HUES6 (cell line): ENCODE measurements around the gene IGHMBP2.

Experiments used
- H3K27ac ChIP-seq: 2 replicates; pipeline ENCODE4 v1.7.0; 2013; ENCODE audit warnings: low read depth, mild to moderate bottlenecking, low read length, inconsistent platforms
- H3K27me3 ChIP-seq: 2 replicates; pipeline ENCODE4 v1.6.1; 2013; ENCODE audit warnings: low read length; ENCODE audit not compliant: control insufficient read depth, insufficient read depth
- H3K36me3 ChIP-seq: 2 replicates; pipeline ENCODE4 v1.6.1; 2013; ENCODE audit warnings: low read length; ENCODE audit not compliant: control insufficient read depth, insufficient read depth
- H3K4me1 ChIP-seq: 2 replicates; pipeline ENCODE4 v1.6.1; 2013; ENCODE audit warnings: low read length; ENCODE audit not compliant: control insufficient read depth, insufficient read depth
- H3K4me3 ChIP-seq: 2 replicates; pipeline ENCODE4 v1.5.1; 2013; ENCODE audit warnings: low read depth, low read length
- H3K9ac ChIP-seq: one replicate; pipeline ENCODE4 v1.6.1; 2013; ENCODE audit warnings: mild to moderate bottlenecking, low read length
- H3K9me3 ChIP-seq: 2 replicates; pipeline ENCODE4 v1.6.1; 2013; ENCODE audit warnings: low read depth, low read length; ENCODE audit not compliant: control insufficient read depth, insufficient read depth

The IGHMBP2 gene

DNA sequence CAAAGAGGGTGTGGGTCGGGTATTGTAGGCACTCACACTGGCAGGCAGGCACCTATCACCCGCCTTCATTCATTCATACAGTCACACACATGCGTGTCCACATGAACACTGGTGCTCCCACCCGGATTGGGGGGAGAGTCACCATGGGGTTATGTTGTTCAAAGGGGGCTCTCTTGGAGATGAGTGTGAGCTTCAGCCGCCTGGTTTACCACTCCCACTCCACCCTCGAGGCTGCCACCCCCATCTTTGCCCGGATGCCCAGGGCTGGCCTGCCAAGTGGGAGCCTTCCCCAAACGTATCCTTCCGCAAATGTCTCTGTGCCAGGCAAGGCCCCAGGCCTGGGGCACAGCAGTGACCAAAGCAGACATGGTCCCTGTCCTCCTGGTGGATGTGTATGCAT is 54.5 kb downstream of the IGHMBP2 start:
- no peak overlapping the region for H3K4me3 ChIP-seq
- H3K27ac ChIP-seq, result no peak overlapping the region
- no peak overlapping the region for H3K9ac ChIP-seq
- no peaks in the 10 kb centered on the region for H3K36me3 ChIP-seq
- H3K27me3 ChIP-seq, result no peaks in the 10 kb centered on the region
- peaks cover 8% of the 10 kb centered on the region; the same call in 1 of the 2 replicates for H3K4me1 ChIP-seq
- H3K9me3 ChIP-seq, result no peaks in the 10 kb centered on the region

DNA sequence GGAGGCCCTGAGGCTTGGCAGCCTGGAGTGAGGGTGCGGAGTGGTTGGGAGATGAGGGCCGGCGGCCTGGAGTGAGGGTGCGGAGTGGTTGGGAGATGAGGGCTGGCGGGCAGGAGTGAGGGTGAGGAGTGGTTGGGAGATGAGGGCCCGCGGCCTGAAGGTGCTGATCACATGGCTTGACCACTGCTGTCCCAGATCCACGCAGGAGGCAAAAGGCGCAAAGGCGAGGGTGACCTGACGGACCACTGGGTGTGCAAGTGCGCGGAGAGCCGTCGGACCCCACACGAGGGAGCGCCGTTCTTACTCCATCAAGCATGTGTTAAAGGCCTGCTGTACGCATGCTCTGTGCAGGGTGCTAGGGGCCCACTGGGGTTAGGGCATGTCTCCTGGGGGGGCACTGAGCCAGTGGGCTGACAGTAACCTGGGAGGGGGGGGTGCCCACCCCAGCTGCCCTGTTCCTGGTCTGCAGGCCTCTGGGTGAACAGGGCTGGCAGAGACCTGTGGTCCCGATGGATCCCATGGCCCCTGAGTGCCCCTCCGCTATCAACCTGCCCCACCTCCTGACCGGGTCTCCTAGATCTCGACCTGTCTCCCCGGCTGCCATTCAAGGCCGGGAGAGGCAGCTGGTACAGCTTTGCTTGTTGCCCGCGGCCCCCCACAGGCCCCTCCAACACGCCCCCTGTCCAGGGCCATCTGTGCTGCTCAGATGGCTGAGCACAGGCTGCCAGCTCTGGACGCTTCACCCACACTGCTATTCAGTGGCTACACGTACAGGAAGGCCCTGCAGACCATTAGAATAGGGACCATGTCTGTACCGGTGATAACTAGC is 56.0 kb downstream of the IGHMBP2 start:
- H3K4me3 ChIP-seq, result no peak overlapping the region
- peaks cover 8% of the 10 kb centered on the region; the same call in 1 of the 2 replicates for H3K4me1 ChIP-seq
- no peak overlapping the region for H3K9ac ChIP-seq
- no peak overlapping the region for H3K27ac ChIP-seq
- no peaks in the 10 kb centered on the region for H3K27me3 ChIP-seq
- peaks cover 5% of the 10 kb centered on the region; the same call in 1 of the 2 replicates for H3K9me3 ChIP-seq
- H3K36me3 ChIP-seq, result no peaks in the 10 kb centered on the region

DNA sequence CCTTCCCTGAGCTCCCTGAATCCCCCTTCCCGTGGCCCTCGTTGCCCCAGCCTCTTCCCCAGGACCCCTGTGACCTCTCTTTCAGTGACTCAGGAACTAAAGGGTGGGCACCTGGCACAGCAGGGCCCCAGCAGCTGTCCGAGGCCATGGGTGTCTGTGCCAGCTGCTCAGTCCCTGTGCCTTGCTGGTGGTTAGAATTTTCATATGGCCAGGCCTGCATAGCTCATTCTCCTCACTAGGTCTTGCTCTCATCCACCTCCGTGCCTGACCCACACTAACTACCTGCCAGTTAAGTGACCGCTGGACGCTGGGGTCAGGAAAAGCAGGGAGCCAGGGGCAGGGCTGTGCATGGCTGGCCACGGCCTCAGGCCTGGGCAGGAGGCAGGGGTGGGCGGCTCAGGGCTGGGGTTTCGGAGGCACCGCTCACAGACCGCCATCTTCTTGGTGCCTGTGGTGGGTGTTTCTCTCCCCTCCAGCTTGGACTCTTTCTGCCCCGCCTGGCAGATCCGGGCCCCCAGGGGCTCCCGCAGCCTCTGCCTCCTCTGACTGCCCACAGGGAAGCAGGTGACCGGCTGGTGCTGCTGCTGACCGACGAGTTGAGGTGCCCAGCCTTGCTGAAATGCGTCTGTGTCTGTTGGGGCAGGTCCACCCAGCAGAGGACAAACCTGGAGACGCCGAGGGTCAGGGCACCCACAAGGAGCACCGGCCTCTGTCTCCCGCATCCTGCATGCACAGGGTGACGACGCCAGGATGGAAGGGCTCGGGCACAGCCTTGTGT is 56.8 kb downstream of the IGHMBP2 start:
- Histone ChIP-seq H3K27ac (no peak overlapping the region), H3K4me3 (no peak overlapping the region), H3K4me1 (peaks cover 2% of the 10 kb centered on the region; the same call in 1 of the 2 replicates), H3K36me3 (no peaks in the 10 kb centered on the region), H3K27me3 (no peaks in the 10 kb centered on the region), H3K9ac (no peak overlapping the region), H3K9me3 (peaks cover 5% of the 10 kb centered on the region; the same call in 1 of the 2 replicates)

DNA sequence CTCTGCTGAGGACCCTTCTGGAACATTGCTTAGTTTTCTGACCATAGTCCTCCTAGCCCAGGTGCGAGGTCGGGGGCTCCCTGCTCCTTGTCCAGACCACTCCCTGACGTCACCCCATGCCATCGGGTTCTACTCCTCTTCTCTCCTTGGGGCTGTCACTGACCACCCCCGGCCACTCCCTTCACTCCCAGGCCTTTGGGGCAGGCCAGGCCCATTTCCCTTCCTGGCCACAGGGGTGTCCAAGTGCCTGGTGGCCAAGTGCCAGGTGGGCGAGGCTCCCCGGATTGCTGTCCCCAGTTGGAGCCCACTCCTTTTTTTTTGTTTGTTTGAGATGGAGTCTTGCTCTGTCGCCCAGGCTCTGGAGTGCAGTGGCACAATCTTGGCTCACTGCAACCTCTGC is 57.6 kb downstream of the IGHMBP2 start:
- Histone ChIP-seq H3K4me1 (no peaks in the 10 kb centered on the region), H3K27ac (no peak overlapping the region), H3K4me3 (no peak overlapping the region), H3K9me3 (peaks cover 5% of the 10 kb centered on the region; the same call in 1 of the 2 replicates), H3K27me3 (no peaks in the 10 kb centered on the region), H3K9ac (no peak overlapping the region), H3K36me3 (no peaks in the 10 kb centered on the region)

DNA sequence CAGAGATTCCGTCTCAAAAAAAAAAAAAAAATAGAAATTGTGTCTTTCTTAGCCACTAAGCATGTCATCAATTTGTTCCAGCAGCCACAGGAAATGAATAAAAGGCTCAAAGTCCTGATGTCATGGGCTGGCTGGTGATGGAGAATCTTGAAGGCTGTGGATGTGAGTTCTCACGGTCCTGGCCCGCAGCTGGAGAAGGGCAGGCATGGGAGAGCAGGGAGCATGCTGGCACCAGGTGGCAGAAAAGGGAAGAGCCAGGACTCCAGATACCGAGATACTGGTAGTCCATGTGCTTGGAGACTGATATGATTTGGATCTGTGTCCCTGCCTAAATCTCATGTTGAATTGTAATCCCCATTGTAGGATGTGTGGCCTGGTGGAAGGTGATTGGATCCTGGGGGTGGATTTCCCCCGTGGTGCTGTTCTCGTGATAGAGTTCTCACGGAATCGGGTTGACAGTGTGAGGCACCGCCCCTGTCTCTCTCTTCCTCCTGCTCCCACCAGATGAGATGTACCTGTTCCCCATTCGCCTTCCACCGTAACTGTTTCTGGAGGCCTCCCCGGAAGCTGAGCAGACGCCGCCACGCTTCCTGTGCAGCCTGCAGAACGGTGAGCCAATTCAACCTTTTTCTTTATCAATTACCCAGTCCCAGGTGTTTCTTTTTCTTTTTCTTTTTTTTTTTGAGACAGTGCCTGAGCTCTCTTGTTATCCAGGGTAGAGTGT is 59.0 kb downstream of the IGHMBP2 start:
- H3K27ac ChIP-seq, result no peak overlapping the region
- peaks cover 5% of the 10 kb centered on the region; the same call in 1 of the 2 replicates for H3K9me3 ChIP-seq
- H3K27me3 ChIP-seq, result no peaks in the 10 kb centered on the region
- H3K4me1 ChIP-seq, result no peaks in the 10 kb centered on the region
- no peak overlapping the region for H3K4me3 ChIP-seq
- H3K9ac ChIP-seq, result no peak overlapping the region
- no peaks in the 10 kb centered on the region for H3K36me3 ChIP-seq

DNA sequence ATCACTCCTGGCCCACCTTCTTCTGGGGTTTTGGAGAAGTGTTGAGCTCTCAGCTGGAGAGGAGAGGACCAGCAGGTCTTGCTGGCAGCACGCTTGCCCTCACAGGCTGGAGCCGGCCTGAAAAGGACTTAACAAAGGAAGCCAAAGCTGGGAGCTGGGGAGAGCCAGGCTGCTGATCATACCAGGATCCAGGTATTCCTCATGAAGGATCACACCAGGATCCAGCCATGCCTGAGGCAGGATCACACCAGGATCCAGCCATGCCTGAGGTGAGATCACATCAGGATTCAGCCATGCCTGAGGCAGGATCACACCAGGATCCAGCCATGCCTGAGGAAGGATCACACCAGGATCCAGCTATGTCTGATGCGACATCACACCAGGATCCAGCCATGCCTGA is 60.1 kb downstream of the IGHMBP2 start:
- H3K9ac ChIP-seq, result no peak overlapping the region
- no peaks in the 10 kb centered on the region for H3K36me3 ChIP-seq
- H3K9me3 ChIP-seq, result peaks cover 5% of the 10 kb centered on the region; the same call in 1 of the 2 replicates
- no peak overlapping the region for H3K4me3 ChIP-seq
- no peaks in the 10 kb centered on the region for H3K27me3 ChIP-seq
- peaks cover 2% of the 10 kb centered on the region; the same call in 1 of the 2 replicates for H3K4me1 ChIP-seq
- no peak overlapping the region for H3K27ac ChIP-seq

DNA sequence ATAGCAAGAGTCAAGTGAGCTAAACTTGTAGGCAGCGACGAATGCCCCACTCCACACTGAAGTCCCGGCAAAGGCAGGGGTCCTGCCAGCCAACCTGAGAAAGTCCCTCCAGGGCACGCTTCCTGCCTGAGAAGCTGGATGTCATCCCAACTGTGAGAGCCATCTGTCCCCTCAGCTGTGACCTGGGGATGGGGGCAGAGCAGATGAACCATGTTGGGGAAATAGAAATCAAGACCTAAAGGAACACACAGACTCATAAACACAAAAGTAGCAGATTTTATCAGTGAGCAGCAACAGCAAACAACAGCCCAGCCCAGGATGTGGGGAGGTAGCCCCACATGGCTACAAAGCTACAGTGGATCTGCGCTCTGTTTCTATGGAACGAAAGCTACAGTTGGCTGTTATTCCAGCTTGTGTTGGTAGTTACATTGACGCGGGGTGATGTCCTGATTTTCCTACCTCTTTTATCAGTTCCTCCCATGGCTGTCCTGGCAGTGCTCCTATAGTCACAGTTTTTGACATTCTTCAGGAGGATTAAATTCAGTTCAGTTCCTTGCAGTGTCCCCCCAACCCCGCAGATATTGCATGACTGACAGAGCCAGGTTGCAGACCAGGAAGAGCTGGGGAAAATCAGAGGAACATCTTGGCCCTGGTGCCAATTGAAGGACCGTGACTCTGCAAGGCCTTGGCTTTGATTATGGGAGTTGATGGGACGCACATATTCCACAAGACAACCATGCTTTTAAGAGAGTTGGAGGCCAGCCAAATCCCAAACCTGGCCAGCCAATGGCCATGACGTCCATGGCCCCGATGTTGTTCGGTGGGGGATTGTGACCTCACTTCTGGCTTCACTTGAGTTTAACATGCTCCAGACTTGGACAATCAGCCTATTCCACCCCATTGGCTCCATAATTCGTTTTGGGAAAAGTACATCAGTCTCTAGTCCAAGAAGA is 62.5 kb downstream of the IGHMBP2 start:
- Histone ChIP-seq H3K27me3 (no peaks in the 10 kb centered on the region), H3K9me3 (peaks cover 5% of the 10 kb centered on the region; the same call in 1 of the 2 replicates), H3K36me3 (no peaks in the 10 kb centered on the region), H3K9ac (no peak overlapping the region), H3K4me1 (peaks cover 2% of the 10 kb centered on the region; the same call in 1 of the 2 replicates), H3K27ac (no peak overlapping the region), H3K4me3 (no peak overlapping the region)

DNA sequence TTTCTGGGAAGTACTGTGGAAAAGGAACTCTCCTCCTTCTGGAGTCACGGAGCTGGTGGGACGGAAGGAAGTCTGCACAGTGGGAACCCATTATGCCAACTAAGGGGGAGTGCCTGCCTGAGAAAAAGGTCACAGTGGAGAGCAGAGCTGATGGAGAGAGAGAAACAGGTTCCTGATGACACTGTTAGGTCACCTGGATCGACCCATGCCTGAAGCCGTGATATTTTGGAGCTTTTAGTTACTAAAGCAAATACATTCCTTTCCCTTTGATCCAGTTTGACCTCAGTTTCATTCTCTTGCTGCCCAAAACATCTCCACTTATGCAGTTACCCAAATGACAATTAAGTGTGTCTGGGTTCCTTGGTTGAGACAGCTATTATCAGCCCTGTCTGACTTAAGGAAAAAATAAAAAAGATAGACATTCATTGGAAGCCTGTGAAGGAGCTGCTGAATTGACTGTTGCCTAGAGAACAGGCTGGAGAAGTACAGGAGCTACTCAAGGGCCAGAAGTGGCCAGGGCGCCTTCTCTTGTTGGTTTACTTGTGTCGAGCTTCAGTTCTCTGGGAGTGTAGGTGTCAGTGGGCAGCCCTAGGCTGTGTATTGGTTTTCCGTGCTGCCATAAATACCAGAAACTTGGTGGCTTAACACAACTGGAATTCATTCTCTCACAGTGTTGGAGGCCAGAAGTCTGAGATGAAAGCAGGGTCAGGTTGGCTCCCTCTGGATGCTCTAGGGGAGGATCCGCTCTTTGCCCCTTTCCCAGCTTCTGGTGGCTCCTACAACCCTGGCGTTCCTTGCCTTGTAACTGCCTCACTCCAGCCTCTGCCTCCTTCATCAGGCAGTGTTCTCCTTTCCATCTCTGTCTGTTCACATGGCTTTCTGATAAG is 63.4 kb downstream of the IGHMBP2 start:
- no peak overlapping the region for H3K4me3 ChIP-seq
- no peaks in the 10 kb centered on the region for H3K27me3 ChIP-seq
- no peaks in the 10 kb centered on the region for H3K36me3 ChIP-seq
- no peak overlapping the region for H3K27ac ChIP-seq
- H3K4me1 ChIP-seq, result peaks cover 2% of the 10 kb centered on the region; the same call in 1 of the 2 replicates
- H3K9me3 ChIP-seq, result peaks cover 5% of the 10 kb centered on the region; the same call in 1 of the 2 replicates
- H3K9ac ChIP-seq, result no peak overlapping the region

DNA sequence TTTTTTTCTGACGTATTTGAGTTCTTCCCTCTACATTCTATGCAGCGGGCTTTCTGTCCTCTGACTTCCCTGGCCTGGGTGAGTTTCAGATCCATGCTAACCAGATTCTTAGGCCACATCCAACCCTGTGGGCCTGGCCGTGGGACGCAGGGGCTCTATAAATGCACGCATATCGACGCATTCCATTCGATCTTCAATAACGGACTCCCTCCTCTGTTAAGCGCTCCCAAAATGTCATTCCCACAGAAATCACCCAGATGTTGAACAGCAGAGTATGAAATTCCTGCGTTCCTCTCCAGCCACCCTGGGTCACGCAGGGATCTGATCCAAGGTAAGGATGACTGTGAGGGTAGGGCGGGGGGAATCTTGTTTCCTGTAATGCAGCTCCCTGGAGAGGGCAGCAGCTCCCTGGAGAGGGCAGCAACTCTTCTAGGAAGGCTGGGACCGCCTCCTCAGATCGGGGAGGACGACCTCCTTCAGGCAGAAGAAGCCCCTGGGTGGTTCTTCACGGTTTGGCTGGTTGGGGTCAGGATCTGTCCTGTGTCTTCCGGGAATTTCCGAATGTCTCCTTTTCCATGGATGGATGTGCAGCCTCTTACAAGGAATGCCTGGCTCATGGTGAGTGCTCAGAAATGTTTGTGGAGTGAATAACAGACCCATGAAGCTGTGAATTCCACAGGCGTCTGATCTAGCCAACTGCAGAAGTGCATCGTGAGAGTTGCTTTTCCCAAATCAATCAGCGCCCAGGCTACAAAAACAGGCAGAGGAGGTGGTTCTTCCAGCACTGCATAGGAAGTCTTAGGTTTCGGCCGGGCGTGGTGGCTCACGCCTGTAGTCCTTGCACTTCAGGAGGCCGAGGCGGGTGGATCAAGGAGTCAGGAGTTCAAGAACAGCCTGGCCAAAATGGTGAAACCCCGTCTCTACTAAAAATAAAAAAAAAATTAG is 64.9 kb downstream of the IGHMBP2 start:
- no peak overlapping the region for H3K27ac ChIP-seq
- H3K9me3 ChIP-seq, result peaks cover 5% of the 10 kb centered on the region; the same call in 1 of the 2 replicates
- H3K27me3 ChIP-seq, result no peaks in the 10 kb centered on the region
- no peak overlapping the region for H3K9ac ChIP-seq
- H3K4me1 ChIP-seq, result peaks cover 2% of the 10 kb centered on the region; the same call in 1 of the 2 replicates
- no peaks in the 10 kb centered on the region for H3K36me3 ChIP-seq
- H3K4me3 ChIP-seq, result no peak overlapping the region
